ENCODE measurements around the gene TM4SF18. TPM values are rescaled to one million over a fixed set of nuclear protein-coding genes. Genes with fewer than 3 reads are reported as not detected.

Gene TM4SF18
- total RNA-seq, 1 donor from 2014 or later: 6.5 TPM

DNA sequence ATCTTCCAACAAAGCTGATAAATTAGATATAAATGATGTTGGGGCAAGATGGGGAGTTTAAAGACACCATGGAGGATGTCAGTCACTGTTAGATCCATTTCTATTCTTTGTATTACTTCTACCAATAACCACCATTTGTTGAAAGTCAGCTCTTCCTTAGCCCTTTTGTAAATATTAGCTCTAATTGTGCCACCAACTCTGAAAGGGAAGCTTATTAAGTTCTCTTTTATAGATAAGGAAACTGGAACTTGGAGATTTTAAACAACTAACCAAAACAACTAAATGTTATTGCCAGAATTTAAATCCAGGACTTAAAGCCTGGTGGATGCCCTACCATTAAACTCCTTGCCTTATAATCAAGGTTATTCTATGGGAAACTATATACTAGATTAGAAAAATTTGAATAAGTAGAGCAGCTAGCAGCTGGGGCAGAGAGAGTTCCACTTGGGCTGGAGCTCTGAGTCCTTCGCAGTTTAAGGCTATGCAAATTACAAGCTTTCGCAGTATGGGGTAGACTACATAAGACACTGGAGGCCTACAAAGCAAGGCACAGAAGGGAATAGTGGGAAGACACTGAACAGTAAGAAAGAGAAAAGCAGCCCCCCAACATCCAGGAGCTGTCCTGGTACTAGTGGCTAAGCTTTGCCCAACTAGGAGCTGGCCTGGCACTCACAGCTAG, 52.6 kb downstream of the TM4SF18 start:
- Histone ChIP-seq H3K4me1 (peaks cover 19% of the 10 kb centered on the region), H3K4me3 (no peak overlapping the region), H3K27me3 (ENCODE audit: low read depth) (no peaks in the 10 kb centered on the region), H3K9me3 (no peaks in the 10 kb centered on the region), H3K36me3 (no peaks in the 10 kb centered on the region), H3K27ac (no peak overlapping the region)
- ATAC-seq (no peak), DNase-seq (no peak)
- TF ChIP-seq, protein P1, sequence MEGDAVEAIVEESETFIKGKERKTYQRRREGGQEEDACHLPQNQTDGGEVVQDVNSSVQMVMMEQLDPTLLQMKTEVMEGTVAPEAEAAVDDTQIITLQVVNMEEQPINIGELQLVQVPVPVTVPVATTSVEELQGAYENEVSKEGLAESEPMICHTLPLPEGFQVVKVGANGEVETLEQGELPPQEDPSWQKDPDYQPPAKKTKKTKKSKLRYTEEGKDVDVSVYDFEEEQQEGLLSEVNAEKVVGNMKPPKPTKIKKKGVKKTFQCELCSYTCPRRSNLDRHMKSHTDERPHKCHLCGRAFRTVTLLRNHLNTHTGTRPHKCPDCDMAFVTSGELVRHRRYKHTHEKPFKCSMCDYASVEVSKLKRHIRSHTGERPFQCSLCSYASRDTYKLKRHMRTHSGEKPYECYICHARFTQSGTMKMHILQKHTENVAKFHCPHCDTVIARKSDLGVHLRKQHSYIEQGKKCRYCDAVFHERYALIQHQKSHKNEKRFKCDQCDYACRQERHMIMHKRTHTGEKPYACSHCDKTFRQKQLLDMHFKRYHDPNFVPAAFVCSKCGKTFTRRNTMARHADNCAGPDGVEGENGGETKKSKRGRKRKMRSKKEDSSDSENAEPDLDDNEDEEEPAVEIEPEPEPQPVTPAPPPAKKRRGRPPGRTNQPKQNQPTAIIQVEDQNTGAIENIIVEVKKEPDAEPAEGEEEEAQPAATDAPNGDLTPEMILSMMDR (IDR thresholded peaks at IDR 0.05): no peak
- intact Hi-C loops (cut with DNase I): no loop called here

DNA sequence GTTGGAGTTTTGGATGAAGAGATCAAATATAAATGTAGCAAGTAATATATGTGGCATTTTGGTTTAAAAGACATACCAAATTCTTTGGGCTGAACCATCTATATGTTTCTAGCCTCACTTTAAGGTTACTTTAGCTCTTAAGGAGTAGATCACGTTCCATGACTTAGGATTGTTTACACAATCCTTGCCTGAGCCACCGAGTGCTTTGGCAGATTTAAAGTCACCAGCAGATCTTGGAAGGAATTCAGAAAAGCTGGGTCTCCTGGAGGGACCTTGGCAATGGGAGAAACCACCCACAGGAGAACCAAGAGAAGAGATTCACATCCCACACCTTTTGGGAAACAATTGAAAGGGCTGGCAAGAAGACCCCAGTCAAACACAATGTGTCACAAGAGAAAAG, 54.5 kb downstream of the TM4SF18 start:
- Histone ChIP-seq H3K36me3 (no peaks in the 10 kb centered on the region), H3K27ac (no peak overlapping the region), H3K4me3 (no peak overlapping the region), H3K27me3 (ENCODE audit: low read depth) (no peaks in the 10 kb centered on the region), H3K4me1 (peaks cover 19% of the 10 kb centered on the region), H3K9me3 (no peaks in the 10 kb centered on the region)
- DNase-seq (no peak), ATAC-seq (no peak)
- intact Hi-C loops (cut with DNase I): loop anchor here (10.0 kb wide), 1 partner anchor 324 kb away; no protein-coding TSS in a partner anchor
- TF ChIP-seq, protein P1 (IDR thresholded peaks at IDR 0.05): no peak

DNA sequence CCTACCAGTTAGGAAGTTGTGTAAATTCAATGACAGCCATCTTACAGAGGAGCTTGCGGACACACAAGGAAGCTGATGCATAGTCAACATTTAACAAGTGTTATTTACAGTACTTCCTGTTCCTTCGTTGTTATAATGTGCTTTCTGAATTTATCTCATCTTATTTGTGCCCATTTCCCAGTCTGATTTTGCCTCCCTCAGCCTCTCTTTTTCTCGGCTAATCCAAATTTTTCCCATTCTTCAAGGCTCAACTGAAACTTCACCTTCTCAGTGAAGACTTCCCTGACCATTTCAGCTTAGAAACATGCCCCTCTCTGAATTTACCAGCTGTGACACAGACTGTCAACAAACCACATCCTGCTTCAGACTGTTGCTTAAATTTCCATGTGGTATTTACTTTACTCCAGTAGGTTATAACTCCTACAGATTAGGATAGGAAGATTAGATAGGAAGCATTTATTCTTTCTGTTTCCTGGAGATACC, 56.1 kb downstream of the TM4SF18 start:
- TF ChIP-seq, protein P1 (IDR thresholded peaks at IDR 0.05): no peak
- Histone ChIP-seq H3K4me3 (no peak overlapping the region), H3K9me3 (no peaks in the 10 kb centered on the region), H3K36me3 (no peaks in the 10 kb centered on the region), H3K27me3 (ENCODE audit: low read depth) (no peaks in the 10 kb centered on the region), H3K27ac (peak overlapping the region; percentile 71), H3K4me1 (peaks cover 19% of the 10 kb centered on the region)
- intact Hi-C loops (cut with DNase I): loop anchor here (10.0 kb wide), 1 partner anchor 323 kb away; no protein-coding TSS in a partner anchor
- ATAC-seq (peak; percentile 68 to 77), DNase-seq (no peak)

DNA sequence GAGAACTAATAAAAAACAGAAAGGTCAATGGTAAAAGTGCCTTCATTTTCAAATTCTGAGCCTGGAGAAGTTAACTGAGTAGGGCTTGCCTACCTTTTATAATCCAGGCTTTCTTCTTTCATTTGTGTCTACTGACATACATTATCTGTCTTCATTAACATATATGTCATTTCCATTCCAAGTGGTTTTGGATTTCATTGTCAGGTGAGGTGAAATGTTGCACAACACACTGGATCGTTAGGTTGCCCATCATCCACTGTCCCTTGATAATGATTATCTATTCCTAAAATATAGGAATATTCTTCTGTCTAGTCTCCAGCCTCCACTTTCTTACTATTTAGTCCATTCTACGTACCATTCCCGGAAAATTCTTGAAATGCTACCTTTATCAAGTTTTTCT, 56.8 kb downstream of the TM4SF18 start:
- DNase-seq: no peak
- H3K27ac ChIP-seq: peak overlapping the region; percentile 71
- ATAC-seq: no peak
- no peaks in the 10 kb centered on the region for H3K27me3 ChIP-seq (ENCODE audit: low read depth)
- no peak overlapping the region for H3K4me3 ChIP-seq
- H3K36me3 ChIP-seq: no peaks in the 10 kb centered on the region
- peaks cover 19% of the 10 kb centered on the region for H3K4me1 ChIP-seq
- TF ChIP-seq, protein P1 (IDR thresholded peaks at IDR 0.05): no peak
- no peaks in the 10 kb centered on the region for H3K9me3 ChIP-seq
- intact Hi-C loops (cut with DNase I): loop anchor here (10.0 kb wide), 1 partner anchor 322 kb away; no protein-coding TSS in a partner anchor

DNA sequence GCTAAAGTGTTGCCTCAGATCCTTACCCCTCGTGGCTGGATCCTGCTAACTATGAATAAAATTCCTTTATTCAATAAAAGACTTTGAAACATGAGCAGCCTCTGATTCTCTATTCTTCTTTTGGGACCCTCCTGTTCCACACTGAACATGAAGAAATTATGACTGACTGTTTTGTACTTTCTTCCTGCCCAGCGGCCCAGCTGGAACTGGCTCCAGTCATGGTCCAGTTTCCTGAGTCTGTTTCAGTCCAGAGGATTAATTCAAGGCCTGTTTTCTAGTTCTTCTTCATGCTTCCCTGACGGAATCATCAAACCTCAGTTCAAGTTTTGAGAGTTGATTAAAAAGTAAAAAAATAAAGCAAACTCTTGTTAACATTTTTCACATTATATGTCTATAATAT, 59.2 kb downstream of the TM4SF18 start:
- H3K27me3 ChIP-seq (ENCODE audit: low read depth): no peaks in the 10 kb centered on the region
- peaks cover 12% of the 10 kb centered on the region for H3K4me1 ChIP-seq
- H3K4me3 ChIP-seq: no peak overlapping the region
- ATAC-seq (no peak), DNase-seq (no peak)
- H3K36me3 ChIP-seq: no peaks in the 10 kb centered on the region
- intact Hi-C loops (cut with DNase I): loop anchor here (5.0 to 10.0 kb wide), 2 partner anchors 152 to 319 kb away; no protein-coding TSS in a partner anchor
- TF ChIP-seq, protein P1 (IDR thresholded peaks at IDR 0.05): no peak
- H3K27ac ChIP-seq: no peak overlapping the region
- no peaks in the 10 kb centered on the region for H3K9me3 ChIP-seq
